HEK293 (cell line): ENCODE measurements around the gene AK9.
A peak's percentile ranks its signal among the peaks of the same experiment; 100 is the strongest.

Experiments used
- CTCF ChIA-PET: fragments of 350-600 bp; formaldehyde crosslinking; extraction: SDS; loops from one replicate; lab custom pipeline; 2021; ENCODE audit warnings: antibody characterized with exemption; lab: Yijun Ruan, JAX
- POLR2A ChIA-PET: fragments of 300-600 bp; formaldehyde crosslinking; extraction: SDS; loops from one replicate; lab custom pipeline; 2020; ENCODE audit warnings: antibody characterized with exemption, inconsistent platforms; lab: Yijun Ruan, JAX
- H3K27ac ChIP-seq: fragments of 200-500 bp; sonication (Bioruptor generic); 2 replicates; pipeline ENCODE4 v1.5.1; 2014; ENCODE audit warnings: low read depth, low read length, control low read depth, inconsistent platforms; ENCODE audit errors: extremely low read depth
- H3K36me3 ChIP-seq, 2 experiments: fragments of 200-500 bp in 1 of 2; sonication (Bioruptor generic) in 1 of 2; 1 replicate in 1 of 2; 2 replicates in 1 of 2; pipeline ENCODE4 v1.5.1; 2014 to 2017; ENCODE audit warnings: inconsistent platforms in 2 of 2, low read length in 2 of 2; ENCODE audit not compliant: control insufficient read depth in 2 of 2, insufficient read depth in 1 of 2
- H3K4me1 ChIP-seq: fragments of 200-500 bp; sonication (Bioruptor generic); 2 replicates; pipeline ENCODE4 v1.5.1; 2014; ENCODE audit warnings: mild to moderate bottlenecking, low read length, inconsistent platforms; ENCODE audit not compliant: control insufficient read depth, insufficient read depth
- H3K4me3 ChIP-seq: 2 replicates; pipeline ENCODE4 v1.5.1; 2011; ENCODE audit warnings: low read depth, mild to moderate bottlenecking, control low read depth, low read length, moderate library complexity
- H3K9me3 ChIP-seq: fragments of 200-500 bp; sonication (Bioruptor generic); 2 replicates; pipeline ENCODE4 v1.5.1; 2014; ENCODE audit warnings: low read depth, low read length, inconsistent platforms; ENCODE audit not compliant: control insufficient read depth, insufficient read depth
- OSR2 ChIP-seq: fragments of 450-650 bp; formaldehyde crosslinking; IDR thresholded peaks from 2 replicates; pipeline ENCODE4 v1.5.1; 2016; ENCODE audit warnings: missing biosample characterization, missing genetic modification characterization
- ZBTB20 ChIP-seq: fragments of 450-650 bp; formaldehyde crosslinking; IDR thresholded peaks from 2 replicates; pipeline ENCODE4 v1.5.1; 2016; ENCODE audit warnings: missing biosample characterization, missing genetic modification characterization
- ZBTB8A ChIP-seq: fragments of 450-650 bp; formaldehyde crosslinking; IDR thresholded peaks from 2 replicates; pipeline ENCODE4 v1.5.1; 2016; ENCODE audit warnings: missing biosample characterization, missing genetic modification characterization
- ZNF433 ChIP-seq: fragments of 450-650 bp; formaldehyde crosslinking; IDR thresholded peaks from 2 replicates; pipeline ENCODE4 v1.5.1; 2016; ENCODE audit warnings: missing biosample characterization, missing genetic modification characterization, low read depth
- ZNF600 ChIP-seq: fragments of 450-650 bp; formaldehyde crosslinking; IDR thresholded peaks from 2 replicates; pipeline ENCODE4 v1.5.1; 2016; ENCODE audit warnings: missing biosample characterization, missing genetic modification characterization
- ZNF660 ChIP-seq: fragments of 450-650 bp; IDR thresholded peaks from 2 replicates; pipeline ENCODE4 v1.5.1; 2018; ENCODE audit warnings: missing biosample characterization, mild to moderate bottlenecking, missing genetic modification characterization
- ZSCAN16 ChIP-seq: fragments of 450-650 bp; formaldehyde crosslinking; IDR thresholded peaks from 2 replicates; pipeline ENCODE4 v1.5.1; 2016; ENCODE audit warnings: missing biosample characterization, missing genetic modification characterization
- ZSCAN30 ChIP-seq: fragments of 450-650 bp; IDR thresholded peaks from 2 replicates; pipeline ENCODE4 v1.5.1; 2018; ENCODE audit warnings: missing biosample characterization, mild to moderate bottlenecking, missing genetic modification characterization, moderate library complexity
- TF ChIP-seq, protein P1 (sequence below): fragments of 450-650 bp; formaldehyde crosslinking; IDR thresholded peaks from 2 replicates; pipeline ENCODE4 v1.5.1; 2017; ENCODE audit warnings: missing biosample characterization, missing genetic modification characterization
- TF ChIP-seq, protein P2 (sequence below): fragments of 450-650 bp; formaldehyde crosslinking; IDR thresholded peaks from 2 replicates; pipeline ENCODE4 v1.5.1; 2016; ENCODE audit warnings: missing biosample characterization, missing genetic modification characterization
- TF ChIP-seq, protein P3 (sequence below): fragments of 450-650 bp; formaldehyde crosslinking; IDR thresholded peaks from 2 replicates; pipeline ENCODE4 v1.5.1; 2016; ENCODE audit warnings: missing biosample characterization, missing genetic modification characterization

The AK9 gene

DNA sequence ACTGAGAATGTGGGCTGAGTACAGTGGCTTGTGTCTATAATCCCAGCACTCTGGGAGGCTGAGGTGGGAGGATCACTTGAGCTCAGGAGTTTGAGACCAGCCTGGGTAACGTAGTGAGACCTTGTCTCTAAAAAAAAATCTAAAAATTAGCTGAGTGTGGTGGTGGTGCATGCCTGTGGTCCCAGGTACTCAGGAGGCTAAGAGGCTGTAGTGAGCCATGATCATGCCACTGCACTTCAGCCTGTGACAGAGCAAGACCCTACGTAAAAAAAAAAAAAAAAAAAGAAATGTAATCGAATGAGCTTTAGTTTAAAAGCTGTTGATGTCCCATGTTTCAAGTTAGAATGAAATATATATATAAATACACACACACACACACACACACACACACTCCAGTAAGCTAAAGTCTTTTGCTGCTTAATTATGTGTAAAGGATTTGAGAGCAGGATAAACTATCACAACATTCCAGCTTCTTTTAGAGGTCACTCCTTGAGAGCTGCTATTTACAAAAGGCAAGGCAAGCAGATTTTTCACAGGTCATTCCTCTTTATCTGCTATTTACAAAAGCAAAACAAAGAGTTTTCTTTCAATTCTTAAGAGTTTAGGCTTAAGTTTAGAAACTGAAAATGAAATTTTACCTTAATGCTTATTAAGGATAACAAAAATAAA, 230.7 kb downstream of the AK9 start:
- POLR2A ChIA-PET = interaction anchor here (0.6 to 1.2 kb wide), 5 partner anchors 10 to 283 kb away, joined by 3 to 5 read pairs (median 4); partner anchors contain the start of genes PPIL6 and SMPD2
- peaks cover 25 to 47% of the 10 kb centered on the region in 2 experiments for H3K36me3 ChIP-seq

DNA sequence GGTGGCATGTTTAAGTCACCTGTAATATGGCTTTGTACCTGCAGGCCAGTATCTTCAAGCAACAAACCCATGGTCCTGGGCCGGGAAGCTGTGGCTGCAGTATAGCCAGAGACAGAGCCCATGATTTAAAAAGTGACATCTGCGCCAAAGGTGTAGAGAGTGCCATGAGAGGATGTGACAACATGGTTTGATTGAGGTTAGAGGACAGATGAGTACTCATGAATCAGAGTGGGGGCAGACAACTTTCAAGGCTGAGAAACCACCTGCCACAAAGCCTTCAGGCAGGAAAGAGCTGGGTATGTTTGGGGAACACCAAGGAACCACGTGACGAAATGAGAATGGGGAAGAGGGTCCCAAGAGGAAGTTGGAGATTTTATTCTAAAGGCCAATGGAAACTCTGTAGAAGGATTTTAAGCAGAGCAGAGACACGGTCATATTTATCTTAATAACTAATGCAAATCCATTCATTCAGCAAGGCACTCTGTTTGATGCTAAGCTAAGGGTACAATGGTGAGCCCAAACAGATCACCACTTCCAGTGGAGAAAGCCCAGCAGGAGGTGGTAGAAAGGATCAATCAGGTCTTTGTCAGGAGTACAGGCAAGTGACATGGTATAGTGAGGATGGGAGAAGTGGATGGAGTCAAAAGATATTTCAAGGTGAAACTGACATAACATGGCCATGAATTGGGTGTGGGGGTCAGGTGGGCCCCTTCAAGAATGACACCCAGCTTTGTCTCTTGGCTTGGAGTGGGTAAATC, 232.0 kb downstream of the AK9 start:
- Histone ChIP-seq H3K36me3 (peaks cover 13 to 33% of the 10 kb centered on the region in 2 experiments), H3K4me3 (no peak overlapping the region), H3K9me3 (no peaks in the 10 kb centered on the region), H3K27ac (no peak overlapping the region), H3K4me1 (no peaks in the 10 kb centered on the region)
- ChIA-PET CTCF (interaction anchor here (0.6 kb wide), 1 partner anchor 932 kb away, joined by 4 read pairs; no protein-coding TSS in a partner anchor), POLR2A (interaction anchor here (0.6 kb wide), 1 partner anchor 20 kb away, joined by 3 read pairs; no protein-coding TSS in a partner anchor)
- TF ChIP-seq ZNF660 (tag by site-specific recombination) (no peak), ZBTB20 (tag by site-specific recombination) (peak; percentile 41; the same call in 1 of the 2 replicates)

More for the DNA sequence above, 230.7 kb downstream of the AK9 start:
- H3K4me3 ChIP-seq = no peak overlapping the region
- CTCF ChIA-PET = interaction anchor here (0.5 to 1.1 kb wide), 3 partner anchors 18 to 177 kb away, joined by 3 to 6 read pairs (median 4); no protein-coding TSS in a partner anchor
- no peak for TF ChIP-seq ZSCAN30 (tag by site-specific recombination)
- TF ChIP-seq, protein P1, sequence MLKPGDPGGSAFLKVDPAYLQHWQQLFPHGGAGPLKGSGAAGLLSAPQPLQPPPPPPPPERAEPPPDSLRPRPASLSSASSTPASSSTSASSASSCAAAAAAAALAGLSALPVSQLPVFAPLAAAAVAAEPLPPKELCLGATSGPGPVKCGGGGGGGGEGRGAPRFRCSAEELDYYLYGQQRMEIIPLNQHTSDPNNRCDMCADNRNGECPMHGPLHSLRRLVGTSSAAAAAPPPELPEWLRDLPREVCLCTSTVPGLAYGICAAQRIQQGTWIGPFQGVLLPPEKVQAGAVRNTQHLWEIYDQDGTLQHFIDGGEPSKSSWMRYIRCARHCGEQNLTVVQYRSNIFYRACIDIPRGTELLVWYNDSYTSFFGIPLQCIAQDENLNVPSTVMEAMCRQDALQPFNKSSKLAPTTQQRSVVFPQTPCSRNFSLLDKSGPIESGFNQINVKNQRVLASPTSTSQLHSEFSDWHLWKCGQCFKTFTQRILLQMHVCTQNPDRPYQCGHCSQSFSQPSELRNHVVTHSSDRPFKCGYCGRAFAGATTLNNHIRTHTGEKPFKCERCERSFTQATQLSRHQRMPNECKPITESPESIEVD (tag by site-specific recombination) = peak; percentile 42; the same call in 1 of the 2 replicates
- TF ChIP-seq, protein P2, sequence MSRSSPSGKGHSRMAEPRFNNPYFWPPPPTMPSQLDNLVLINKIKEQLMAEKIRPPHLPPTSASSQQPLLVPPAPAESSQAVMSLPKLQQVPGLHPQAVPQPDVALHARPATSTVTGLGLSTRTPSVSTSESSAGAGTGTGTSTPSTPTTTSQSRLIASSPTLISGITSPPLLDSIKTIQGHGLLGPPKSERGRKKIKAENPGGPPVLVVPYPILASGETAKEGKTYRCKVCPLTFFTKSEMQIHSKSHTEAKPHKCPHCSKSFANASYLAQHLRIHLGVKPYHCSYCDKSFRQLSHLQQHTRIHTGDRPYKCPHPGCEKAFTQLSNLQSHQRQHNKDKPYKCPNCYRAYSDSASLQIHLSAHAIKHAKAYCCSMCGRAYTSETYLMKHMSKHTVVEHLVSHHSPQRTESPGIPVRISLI (tag by site-specific recombination) = 0 out of 2 replicates have a peak, but pooled peaks have one; percentile 32
- H3K4me1 ChIP-seq = no peaks in the 10 kb centered on the region
- no peaks in the 10 kb centered on the region for H3K9me3 ChIP-seq
- no peak overlapping the region for H3K27ac ChIP-seq

DNA sequence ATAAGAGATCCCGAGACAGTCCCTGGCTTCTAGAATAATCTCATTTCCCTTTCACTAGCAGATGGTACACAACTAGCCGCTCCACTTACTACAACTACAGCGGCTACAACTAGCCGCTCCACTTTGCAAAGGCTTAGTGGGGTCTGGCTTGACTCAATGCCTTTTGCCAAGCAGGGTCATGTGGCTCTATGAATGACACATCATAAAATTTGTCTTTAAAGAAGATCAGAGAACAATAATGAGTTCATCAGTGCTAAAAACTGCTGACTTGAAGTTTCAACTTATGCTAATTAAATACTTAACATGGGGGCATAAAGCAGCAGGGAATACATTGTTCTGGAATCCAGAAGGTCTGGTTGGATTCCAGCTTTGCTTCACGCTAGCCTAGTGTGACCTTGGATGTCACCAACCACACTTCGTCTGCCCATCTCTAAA, 233.4 kb downstream of the AK9 start:
- Histone ChIP-seq H3K27ac (no peak overlapping the region), H3K36me3 (peaks cover 4 to 27% of the 10 kb centered on the region in 2 experiments; a peak in 2 of 3 replicates), H3K4me3 (no peak overlapping the region)
- ChIA-PET CTCF (interaction anchor here (1.0 to 1.4 kb wide), 3 partner anchors 10 to 270 kb away, joined by 3 to 4 read pairs (median 3); partner anchors contain the start of gene CD164), POLR2A (interaction anchor here (5.2 kb wide), 1 partner anchor 13 kb away, joined by 39 read pairs; no protein-coding TSS in a partner anchor)
- TF ChIP-seq ZSCAN16 (tag by site-specific recombination) (no peak), ZNF433 (no peak), ZBTB8A (tag by site-specific recombination) (0 out of 2 replicates have a peak, but pooled peaks have one; percentile 11), ZNF600 (tag by site-specific recombination) (peak; percentile 42; the same call in 1 of the 2 replicates), OSR2 (tag by site-specific recombination) (peak; percentile 27; the same call in 1 of the 2 replicates)
- TF ChIP-seq, protein P1 (tag by site-specific recombination) = 0 out of 2 replicates have a peak, but pooled peaks have one; percentile 16
- TF ChIP-seq, protein P3, sequence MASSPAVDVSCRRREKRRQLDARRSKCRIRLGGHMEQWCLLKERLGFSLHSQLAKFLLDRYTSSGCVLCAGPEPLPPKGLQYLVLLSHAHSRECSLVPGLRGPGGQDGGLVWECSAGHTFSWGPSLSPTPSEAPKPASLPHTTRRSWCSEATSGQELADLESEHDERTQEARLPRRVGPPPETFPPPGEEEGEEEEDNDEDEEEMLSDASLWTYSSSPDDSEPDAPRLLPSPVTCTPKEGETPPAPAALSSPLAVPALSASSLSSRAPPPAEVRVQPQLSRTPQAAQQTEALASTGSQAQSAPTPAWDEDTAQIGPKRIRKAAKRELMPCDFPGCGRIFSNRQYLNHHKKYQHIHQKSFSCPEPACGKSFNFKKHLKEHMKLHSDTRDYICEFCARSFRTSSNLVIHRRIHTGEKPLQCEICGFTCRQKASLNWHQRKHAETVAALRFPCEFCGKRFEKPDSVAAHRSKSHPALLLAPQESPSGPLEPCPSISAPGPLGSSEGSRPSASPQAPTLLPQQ (tag by site-specific recombination) = no peak
- TF ChIP-seq, all 188 proteins: peak for 4
- H3K4me1 ChIP-seq = no peaks in the 10 kb centered on the region
- no peaks in the 10 kb centered on the region for H3K9me3 ChIP-seq
